ENCODE measurements around the gene OR51L1.

OR51L1 gene

DNA sequence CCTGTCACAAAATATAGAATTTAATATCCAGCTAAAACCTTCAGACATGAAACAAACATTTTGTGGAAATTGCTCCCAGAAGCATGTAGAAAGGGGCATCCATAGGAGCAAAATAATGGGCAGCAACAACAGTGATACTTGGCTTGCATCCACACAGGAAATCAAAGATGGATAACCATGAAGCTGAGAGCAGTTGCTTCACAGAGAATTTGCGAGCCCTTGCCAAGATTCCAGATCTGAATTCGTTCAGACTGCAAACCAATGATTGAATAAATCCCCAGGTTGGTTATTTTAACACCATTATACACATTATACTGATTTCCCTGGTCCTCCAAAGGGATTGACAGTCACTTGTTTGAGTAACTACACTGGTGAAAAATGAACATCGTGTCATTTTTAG, 15.6 kb upstream of the OR51L1 start:
- H3K4me3 ChIP-seq (replicated peaks; ENCODE audit: low read depth, low read length), result no peak overlapping the region
- TF ChIP-seq, protein P1, sequence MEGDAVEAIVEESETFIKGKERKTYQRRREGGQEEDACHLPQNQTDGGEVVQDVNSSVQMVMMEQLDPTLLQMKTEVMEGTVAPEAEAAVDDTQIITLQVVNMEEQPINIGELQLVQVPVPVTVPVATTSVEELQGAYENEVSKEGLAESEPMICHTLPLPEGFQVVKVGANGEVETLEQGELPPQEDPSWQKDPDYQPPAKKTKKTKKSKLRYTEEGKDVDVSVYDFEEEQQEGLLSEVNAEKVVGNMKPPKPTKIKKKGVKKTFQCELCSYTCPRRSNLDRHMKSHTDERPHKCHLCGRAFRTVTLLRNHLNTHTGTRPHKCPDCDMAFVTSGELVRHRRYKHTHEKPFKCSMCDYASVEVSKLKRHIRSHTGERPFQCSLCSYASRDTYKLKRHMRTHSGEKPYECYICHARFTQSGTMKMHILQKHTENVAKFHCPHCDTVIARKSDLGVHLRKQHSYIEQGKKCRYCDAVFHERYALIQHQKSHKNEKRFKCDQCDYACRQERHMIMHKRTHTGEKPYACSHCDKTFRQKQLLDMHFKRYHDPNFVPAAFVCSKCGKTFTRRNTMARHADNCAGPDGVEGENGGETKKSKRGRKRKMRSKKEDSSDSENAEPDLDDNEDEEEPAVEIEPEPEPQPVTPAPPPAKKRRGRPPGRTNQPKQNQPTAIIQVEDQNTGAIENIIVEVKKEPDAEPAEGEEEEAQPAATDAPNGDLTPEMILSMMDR (IDR thresholded peaks at IDR 0.05; ENCODE audit: low read length, missing control alignments), result no peak
- DNase-seq (ENCODE audit: low read depth), result peak; percentile 0

DNA sequence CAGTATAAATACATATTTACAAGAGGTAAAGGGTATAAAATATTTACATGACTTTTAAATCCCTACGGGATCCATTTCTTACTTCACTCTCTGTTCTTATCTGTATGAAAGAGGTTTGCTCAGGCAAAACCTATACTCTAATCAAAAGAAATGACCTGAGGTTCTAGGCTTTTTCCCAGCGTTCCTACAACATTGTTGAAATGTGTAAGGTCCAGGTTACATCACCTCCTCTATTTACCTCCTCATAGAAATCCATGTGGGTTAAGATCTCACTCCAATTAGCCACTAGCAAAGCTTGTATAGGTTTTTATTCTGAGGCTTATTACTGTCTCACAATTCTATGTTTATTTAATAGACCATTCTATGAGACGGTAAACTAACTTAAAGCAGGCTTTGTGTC, 12.0 kb upstream of the OR51L1 start:
- H3K4me3 ChIP-seq (replicated peaks; ENCODE audit: low read depth, low read length), result no peak overlapping the region
- TF ChIP-seq, protein P1 (IDR thresholded peaks at IDR 0.05; ENCODE audit: low read length, missing control alignments), result no peak
- DNase-seq (ENCODE audit: low read depth), result no peak

DNA sequence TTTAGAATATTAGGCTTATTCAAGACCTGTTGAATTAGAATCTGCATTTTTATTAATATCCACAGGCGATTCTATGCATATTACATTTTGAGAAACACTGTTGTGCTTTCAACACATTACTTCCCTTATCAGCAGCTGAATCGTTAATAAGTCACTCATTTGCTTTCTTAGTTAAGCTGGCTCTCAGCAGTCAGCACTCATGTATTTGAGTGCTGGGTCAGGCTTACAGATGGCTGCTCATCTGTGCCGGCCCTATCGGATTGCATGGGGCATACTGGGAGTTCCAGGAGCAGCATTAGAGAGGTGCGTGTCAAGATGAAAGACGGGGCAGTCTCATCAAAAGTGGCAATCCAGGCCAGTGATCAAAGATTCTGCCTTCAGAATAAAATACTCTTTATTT, 10.8 kb upstream of the OR51L1 start:
- TF ChIP-seq, protein P1 (IDR thresholded peaks at IDR 0.05; ENCODE audit: low read length, missing control alignments), result no peak
- H3K4me3 ChIP-seq (replicated peaks; ENCODE audit: low read depth, low read length), result no peak overlapping the region
- DNase-seq (ENCODE audit: low read depth), result no peak

DNA sequence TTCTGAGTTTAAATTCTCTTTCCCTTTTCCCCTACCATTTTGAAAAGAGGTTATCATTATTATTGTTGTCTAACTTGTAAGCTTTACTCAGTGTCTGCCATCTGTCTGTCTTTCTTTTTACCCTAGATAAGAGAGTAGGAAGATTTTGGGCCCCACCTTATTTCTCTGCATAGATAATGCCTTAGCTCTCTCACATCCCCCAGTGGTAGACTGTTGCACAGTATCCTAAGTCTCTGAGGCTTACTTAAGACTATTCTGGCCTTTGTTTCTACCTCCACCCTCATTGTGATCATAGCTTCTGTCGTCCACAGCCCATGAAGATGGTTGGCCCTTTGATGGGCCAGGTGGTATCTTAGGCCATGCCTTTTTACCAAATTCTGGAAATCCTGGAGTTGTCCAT, 3.6 kb upstream of the OR51L1 start:
- peak; percentile 11 for DNase-seq (ENCODE audit: low read depth)
- TF ChIP-seq, protein P1 (IDR thresholded peaks at IDR 0.05; ENCODE audit: low read length, missing control alignments), result peak; percentile 33
- no peak overlapping the region for H3K4me3 ChIP-seq (replicated peaks; ENCODE audit: low read depth, low read length)

DNA sequence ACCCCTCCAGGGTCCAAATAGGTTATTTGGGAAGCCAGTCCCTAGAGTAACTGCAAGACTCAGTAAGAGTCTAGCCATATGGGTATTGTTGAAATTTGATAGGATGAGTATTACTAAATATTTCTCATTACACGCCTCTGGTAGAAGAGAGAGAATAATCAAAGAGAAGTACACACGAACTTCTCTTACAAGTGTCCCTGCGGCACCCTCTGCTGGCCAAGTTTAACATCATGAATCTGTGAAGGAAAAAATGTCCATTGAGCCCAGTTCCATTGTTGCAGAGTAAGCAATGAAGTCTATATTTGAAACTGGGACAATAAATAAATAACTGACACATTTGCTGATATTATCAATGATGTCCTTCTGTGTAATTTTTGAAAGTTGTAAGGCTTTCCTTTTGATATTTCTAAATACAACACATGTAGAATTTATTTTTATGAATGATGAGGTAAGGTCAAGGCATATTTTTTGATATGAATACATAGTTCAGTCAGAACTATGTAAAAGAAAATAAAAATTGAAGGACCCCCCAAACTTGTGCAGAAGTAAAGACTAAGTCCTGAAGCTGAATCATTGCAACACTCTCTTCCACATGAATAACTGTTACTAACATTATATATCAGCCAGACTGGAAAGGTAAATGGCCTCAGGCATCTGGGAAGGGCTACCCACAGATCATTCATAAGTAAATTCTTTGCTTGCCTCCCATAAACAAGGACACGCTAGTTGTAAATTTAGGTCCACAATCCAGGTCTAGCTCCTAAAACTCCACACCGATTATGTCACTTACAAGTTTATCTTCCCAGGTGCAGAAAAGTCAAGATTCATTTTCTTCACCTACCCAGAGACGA, 10.0 kb downstream of the OR51L1 start:
- TF ChIP-seq, protein P1 (IDR thresholded peaks at IDR 0.05; ENCODE audit: low read length, missing control alignments), result peak; percentile 71
- peak; percentile 72 for DNase-seq (ENCODE audit: low read depth)
- H3K4me3 ChIP-seq (replicated peaks; ENCODE audit: low read depth, low read length), result no peak overlapping the region

DNA sequence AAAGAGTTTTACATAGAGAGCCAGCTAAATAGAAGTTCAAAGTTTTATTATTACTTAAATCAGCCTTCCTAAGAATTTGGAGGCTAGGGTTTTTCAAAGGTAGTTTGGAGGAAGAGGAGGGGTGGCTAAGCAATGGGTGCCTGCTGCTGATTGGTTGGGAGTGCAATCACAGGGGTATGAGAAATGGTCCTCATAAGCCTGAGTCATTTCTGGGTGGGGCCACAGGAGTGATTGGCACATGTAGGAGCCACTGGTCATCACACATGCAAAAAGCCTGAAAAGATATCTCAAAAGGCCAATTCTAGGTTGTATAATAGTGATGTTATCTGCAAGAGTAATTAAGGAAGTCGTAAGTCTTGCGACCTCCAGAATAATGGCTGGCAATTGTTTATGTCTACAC, 12.9 kb downstream of the OR51L1 start:
- no peak overlapping the region for H3K4me3 ChIP-seq (replicated peaks; ENCODE audit: low read depth, low read length)
- TF ChIP-seq, protein P1 (IDR thresholded peaks at IDR 0.05; ENCODE audit: low read length, missing control alignments), result no peak

DNA sequence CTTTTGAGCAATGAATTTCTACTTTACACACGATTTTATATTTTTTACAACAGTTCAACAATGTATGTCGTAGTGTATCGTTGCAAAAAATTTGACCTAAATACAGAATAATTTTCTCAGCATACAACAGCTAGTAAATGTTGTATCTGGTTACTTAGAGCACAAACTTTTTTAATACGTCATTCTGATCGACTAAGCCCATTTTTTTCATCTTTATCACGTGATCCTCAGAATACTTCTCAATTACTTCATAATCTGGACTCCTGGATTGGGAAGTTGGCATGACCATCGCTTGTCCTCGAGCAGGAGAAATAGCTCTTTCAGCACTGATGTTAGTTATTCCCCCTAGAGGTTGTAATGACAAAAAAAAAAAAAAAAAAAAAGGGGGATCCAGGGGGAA, 16.6 kb downstream of the OR51L1 start:
- DNase-seq (ENCODE audit: low read depth), result no peak
- TF ChIP-seq, protein P1 (IDR thresholded peaks at IDR 0.05; ENCODE audit: low read length, missing control alignments), result no peak
- no peak overlapping the region for H3K4me3 ChIP-seq (replicated peaks; ENCODE audit: low read depth, low read length)

More for the DNA sequence above, 12.9 kb downstream of the OR51L1 start:
- no peak for DNase-seq (ENCODE audit: low read depth)
